ENCODE measurements around the gene CEP55.

CEP55 gene

GRCh38 chr10:93469454-93469853 lies 27.0 kb upstream of the CEP55 start:
- no peak for DNase-seq (ENCODE audit: low read depth)

GRCh38 chr10:93471110-93471651 lies 25.2 kb upstream of the CEP55 start:
- DNase-seq (ENCODE audit: low read depth): peak; percentile 91

- no peak for DNase-seq (ENCODE audit: low read depth)
These were observed 23.3 kb upstream of the CEP55 start for GRCh38 chr10:93473161-93473560.

GRCh38 chr10:93473804-93474472 lies 22.5 kb upstream of the CEP55 start:
- no peak for DNase-seq (ENCODE audit: low read depth)

- no peak for DNase-seq (ENCODE audit: low read depth)
These were observed 21.2 kb upstream of the CEP55 start for GRCh38 chr10:93475227-93475626.

- DNase-seq (ENCODE audit: low read depth): no peak
These were observed 20.5 kb upstream of the CEP55 start for GRCh38 chr10:93475871-93476270.

- no peak for DNase-seq (ENCODE audit: low read depth)
These were observed 19.7 kb upstream of the CEP55 start for GRCh38 chr10:93476756-93477155.

GRCh38 chr10:93478873-93479272 lies 17.5 kb upstream of the CEP55 start:
- no peak for DNase-seq (ENCODE audit: low read depth)

- DNase-seq (ENCODE audit: low read depth): no peak
These were observed 14.7 kb upstream of the CEP55 start for GRCh38 chr10:93481637-93482144.

GRCh38 chr10:93482145-93482834 lies 14.1 kb upstream of the CEP55 start, which contains the start of gene MYOF:
MYOF (minus strand) TSS chr10:93482334; CDS start chr10:93482194, 140 bp downstream.
- peak; percentile 58 for DNase-seq (ENCODE audit: low read depth)

GRCh38 chr10:93485690-93486089 lies 10.7 kb upstream of the CEP55 start:
- no peak for DNase-seq (ENCODE audit: low read depth)

GRCh38 chr10:93488956-93489528 lies 7.4 kb upstream of the CEP55 start:
- no peak for DNase-seq (ENCODE audit: low read depth)

- DNase-seq (ENCODE audit: low read depth): no peak
These were observed 4.8 kb upstream of the CEP55 start for GRCh38 chr10:93491602-93492121.

- DNase-seq (ENCODE audit: low read depth): no peak
These were observed 3.2 kb upstream of the CEP55 start for GRCh38 chr10:93493162-93493561.

GRCh38 chr10:93494494-93494893 lies 1.9 kb upstream of the CEP55 start:
- no peak for DNase-seq (ENCODE audit: low read depth)

- DNase-seq (ENCODE audit: low read depth): no peak
These were observed 624 bp upstream of the CEP55 start for GRCh38 chr10:93495654-93496321.

GRCh38 chr10:93498166-93498565 lies 1.8 kb downstream of the CEP55 start:
- DNase-seq (ENCODE audit: low read depth): no peak

GRCh38 chr10:93501650-93502049 lies 5.2 kb downstream of the CEP55 start:
- DNase-seq (ENCODE audit: low read depth): no peak

- DNase-seq (ENCODE audit: low read depth): no peak
These were observed 6.7 kb downstream of the CEP55 start for GRCh38 chr10:93503075-93503474.

- no peak for DNase-seq (ENCODE audit: low read depth)
These were observed 8.7 kb downstream of the CEP55 start for GRCh38 chr10:93505075-93505474.

GRCh38 chr10:93509816-93510215 lies 13.4 kb downstream of the CEP55 start:
- DNase-seq (ENCODE audit: low read depth): no peak

GRCh38 chr10:93512565-93512964 lies 16.2 kb downstream of the CEP55 start:
- peak; percentile 40 for DNase-seq (ENCODE audit: low read depth)

Data from non-pigmented ciliary epithelial cell (primary cell).